Liver (tissue), 3 donors: Measurements from ENCODE around the gene THAP4.

Experiments used
- ATF3 ChIP-seq: IDR thresholded peaks from 2 replicates; pipeline ENCODE4 v1.6.1; 2016; ENCODE audit warnings: antibody characterized with exemption
- CTCF ChIP-seq: fragments of 150-350 bp; IDR thresholded peaks from 2 replicates; pipeline ENCODE4 v1.5.1; 2017; ENCODE audit warnings: improper control_type of control experiment, low read depth, low read length; ENCODE audit not compliant: missing input control
- FOXA1 ChIP-seq: IDR thresholded peaks from 2 replicates; pipeline ENCODE4 v1.6.1; 2016; ENCODE audit warnings: antibody characterized with exemption
- YY1 ChIP-seq: IDR thresholded peaks from 2 replicates; pipeline ENCODE4 v1.6.1; 2016; ENCODE audit warnings: antibody characterized with exemption, mild to moderate bottlenecking
- donor health status: healthy.
- donor health status: healthy.

- TF ChIP-seq YY1 (no peak), CTCF (no peak), ATF3 (no peak), FOXA1 (no peak)
Measured at GRCh38 chr2:241539616-241540374, 97.2 kb downstream of the THAP4 start.
